Fibroblast of lung (primary cell): Measurements from ENCODE around the gene GSTM3. TPM values are rescaled to one million over a fixed set of nuclear protein-coding genes. Genes with fewer than 3 reads are reported as not detected.
A peak's percentile ranks its signal among the peaks of the same experiment; 100 is the strongest.

Experiments
- DNase-seq, 2 donors: peaks; one replicate each; pipeline versions ENCODE4 v3.0.0 to v3.0.0-alpha.2; 2010; ENCODE audit warnings: low read depth in 2 of 2
- H2AFZ ChIP-seq: 2 replicates; pipeline ENCODE4 v1.5.1; 2012; ENCODE audit warnings: low read length, control low read depth, inconsistent platforms
- H3K27ac ChIP-seq: 2 replicates; pipeline ENCODE4 v1.5.1; 2011; ENCODE audit warnings: low read length, control low read depth; ENCODE audit not compliant: insufficient read depth
- H3K27me3 ChIP-seq: 2 replicates; pipeline ENCODE4 v1.5.1; 2011; ENCODE audit warnings: mild to moderate bottlenecking, low read length; ENCODE audit not compliant: control insufficient read depth, insufficient read depth
- H3K36me3 ChIP-seq: 2 replicates; pipeline ENCODE4 v1.5.1; 2011; ENCODE audit warnings: low read length; ENCODE audit not compliant: control insufficient read depth, insufficient read depth
- H3K4me1 ChIP-seq: 2 replicates; pipeline ENCODE4 v1.5.1; 2011; ENCODE audit warnings: low read length; ENCODE audit not compliant: control insufficient read depth, insufficient read depth; ENCODE audit errors: extremely low read depth
- H3K4me2 ChIP-seq: 2 replicates; pipeline ENCODE4 v1.5.1; 2011; ENCODE audit warnings: low read length, control low read depth; ENCODE audit not compliant: insufficient read depth; ENCODE audit errors: extremely low read depth
- H3K4me3 ChIP-seq, 4 experiments: fragments of 200-600 bp in 1 of 4; sonication (generic) in 1 of 4; replicated peaks in 1 of 4; 2 replicates each; pipeline ENCODE4 v1.5.1; 2011 to 2016; ENCODE audit warnings: low read length in 4 of 4, low read depth in 3 of 4, mild to moderate bottlenecking in 3 of 4, control low read depth in 2 of 4, inconsistent platforms in 1 of 4, mixed read lengths in 1 of 4; ENCODE audit not compliant: insufficient read depth in 1 of 4; ENCODE audit errors: control extremely low read depth in 1 of 4
- H3K79me2 ChIP-seq: 2 replicates; pipeline ENCODE4 v1.5.1; 2012; ENCODE audit warnings: mild to moderate bottlenecking, low read length, inconsistent platforms; ENCODE audit not compliant: control insufficient read depth, insufficient read depth
- H3K9ac ChIP-seq: 2 replicates; pipeline ENCODE4 v1.5.1; 2011; ENCODE audit warnings: mild to moderate bottlenecking, low read length, control low read depth; ENCODE audit not compliant: insufficient read depth
- H3K9me3 ChIP-seq: 2 replicates; pipeline ENCODE4 v1.5.1; 2012; ENCODE audit warnings: low read depth, low read length; ENCODE audit not compliant: control insufficient read depth, insufficient read depth
- H4K20me1 ChIP-seq: 2 replicates; pipeline ENCODE4 v1.5.1; 2011; ENCODE audit warnings: low read length; ENCODE audit not compliant: control insufficient read depth, insufficient read depth; ENCODE audit errors: extremely low read depth
- CTCF ChIP-seq, 2 donors: IDR thresholded peaks in 1 of 2; conservative IDR thresholded peaks in 1 of 2; 1 replicate in 1 of 2; 2 replicates in 1 of 2; pipeline ENCODE4 v1.5.1; 2011 to 2012; ENCODE audit warnings: low read length in 2 of 2, control low read depth in 1 of 2, inconsistent platforms in 1 of 2, low read depth in 1 of 2, mild to moderate bottlenecking in 1 of 2
- EZH2 ChIP-seq: IDR thresholded peaks from 2 replicates; pipeline ENCODE4 v1.5.1; 2012; ENCODE audit warnings: low read length, control low read depth, mild to moderate bottlenecking; ENCODE audit errors: missing control alignments
- polyA plus RNA-seq, 2 donors: library from polyadenylated mRNA; depleted of rRNA in 1 of 2; stranded (reverse) in 1 of 2; unstranded in 1 of 2; fragments of >200 nt; gene quantifications; 2 replicates each; pipeline ENCODE4 v1.2.1, GENCODE V29; 2011 to 2012; ENCODE audit warnings: missing spikeins in 1 of 2
- total RNA-seq: library from RNA; depleted of rRNA; stranded (reverse); fragments of >200 nt; gene quantifications from 2 replicates; pipeline ENCODE4 v1.2.1, GENCODE V29; 2014

Gene GSTM3
- total and polyA plus RNA-seq, 2 donors (not counting 1 experiment from before 2014, with no cell fraction given): 51.4 to 207 TPM

GRCh38 chr1:109787211-109787844 lies 46.5 kb upstream of the GSTM3 start:
- Histone ChIP-seq H3K27me3 (no peaks in the 10 kb centered on the region), H3K9ac (no peak overlapping the region), H3K79me2 (no peaks in the 10 kb centered on the region), H3K4me1 (peaks cover 23% of the 10 kb centered on the region), H3K9me3 (no peaks in the 10 kb centered on the region), H4K20me1 (no peaks in the 10 kb centered on the region), H3K4me3 (no peak overlapping the region), H3K36me3 (no peaks in the 10 kb centered on the region), H3K27ac (no peak overlapping the region), H3K4me2 (no peak overlapping the region), H2AFZ (no peak overlapping the region)
- TF ChIP-seq EZH2: no peak
- no peak for TF ChIP-seq CTCF (conservative IDR thresholded peaks at IDR 0.05 in 1 of 2, IDR thresholded peaks at IDR 0.05 in 1 of 2; ENCODE audit: low read depth in 1 of 2, low read length in 2 of 2)
- DNase-seq: peak in 1 of 2 donors; percentile 52

GRCh38 chr1:109786531-109787021 lies 45.7 kb upstream of the GSTM3 start:
- Histone ChIP-seq H3K27me3 (no peaks in the 10 kb centered on the region), H3K79me2 (no peaks in the 10 kb centered on the region), H3K9ac (no peak overlapping the region), H3K4me3 (no peak overlapping the region), H3K27ac (no peak overlapping the region), H3K36me3 (no peaks in the 10 kb centered on the region), H3K4me1 (peaks cover 15% of the 10 kb centered on the region), H3K4me2 (no peak overlapping the region), H2AFZ (no peak overlapping the region), H3K9me3 (no peaks in the 10 kb centered on the region), H4K20me1 (no peaks in the 10 kb centered on the region)
- TF ChIP-seq EZH2 (no peak), CTCF (conservative IDR thresholded peaks at IDR 0.05 in 1 of 2, IDR thresholded peaks at IDR 0.05 in 1 of 2; ENCODE audit: low read depth in 1 of 2, low read length in 2 of 2) (no peak)
- peak in 1 of 2 donors; percentile 68 for DNase-seq

GRCh38 chr1:109786112-109786480 lies 45.3 kb upstream of the GSTM3 start:
- Histone ChIP-seq H4K20me1 (no peaks in the 10 kb centered on the region), H3K9me3 (no peaks in the 10 kb centered on the region), H2AFZ (no peak overlapping the region), H3K9ac (no peak overlapping the region), H3K4me1 (peaks cover 12% of the 10 kb centered on the region), H3K36me3 (no peaks in the 10 kb centered on the region), H3K4me2 (no peak overlapping the region), H3K27ac (no peak overlapping the region), H3K4me3 (no peak overlapping the region), H3K27me3 (no peaks in the 10 kb centered on the region), H3K79me2 (no peaks in the 10 kb centered on the region)
- TF ChIP-seq CTCF (conservative IDR thresholded peaks at IDR 0.05 in 1 of 2, IDR thresholded peaks at IDR 0.05 in 1 of 2; ENCODE audit: low read depth in 1 of 2, low read length in 2 of 2) (no peak), EZH2 (no peak)
- no peak for DNase-seq
